Measurements from ENCODE around the gene GDPD1. TPM values are rescaled to one million over a fixed set of nuclear protein-coding genes. Genes with fewer than 3 reads are reported as not detected.
"Not testable (repeated sequence)": the region's sequence is repeated elsewhere in the genome, so short reads cannot be mapped to it uniquely, and the experiment has no call there.

The GDPD1 gene
- total RNA-seq, 1 donor from 2014 or later: 8.4 TPM

GRCh38 chr17:59304811-59305210, 84.5 kb downstream of the GDPD1 start:
- DNase-seq (ENCODE audit: extremely low spot score, unreplicated experiment): no peak
- no peaks in the 10 kb centered on the region for H3K4me1 Mint-ChIP-seq (ENCODE audit: unreplicated experiment)
- H3K27ac Mint-ChIP-seq: no peak overlapping the region
- no peaks in the 10 kb centered on the region for H3K9me3 Mint-ChIP-seq
- no peaks in the 10 kb centered on the region for H3K36me3 Mint-ChIP-seq
- TF ChIP-seq, protein P1, sequence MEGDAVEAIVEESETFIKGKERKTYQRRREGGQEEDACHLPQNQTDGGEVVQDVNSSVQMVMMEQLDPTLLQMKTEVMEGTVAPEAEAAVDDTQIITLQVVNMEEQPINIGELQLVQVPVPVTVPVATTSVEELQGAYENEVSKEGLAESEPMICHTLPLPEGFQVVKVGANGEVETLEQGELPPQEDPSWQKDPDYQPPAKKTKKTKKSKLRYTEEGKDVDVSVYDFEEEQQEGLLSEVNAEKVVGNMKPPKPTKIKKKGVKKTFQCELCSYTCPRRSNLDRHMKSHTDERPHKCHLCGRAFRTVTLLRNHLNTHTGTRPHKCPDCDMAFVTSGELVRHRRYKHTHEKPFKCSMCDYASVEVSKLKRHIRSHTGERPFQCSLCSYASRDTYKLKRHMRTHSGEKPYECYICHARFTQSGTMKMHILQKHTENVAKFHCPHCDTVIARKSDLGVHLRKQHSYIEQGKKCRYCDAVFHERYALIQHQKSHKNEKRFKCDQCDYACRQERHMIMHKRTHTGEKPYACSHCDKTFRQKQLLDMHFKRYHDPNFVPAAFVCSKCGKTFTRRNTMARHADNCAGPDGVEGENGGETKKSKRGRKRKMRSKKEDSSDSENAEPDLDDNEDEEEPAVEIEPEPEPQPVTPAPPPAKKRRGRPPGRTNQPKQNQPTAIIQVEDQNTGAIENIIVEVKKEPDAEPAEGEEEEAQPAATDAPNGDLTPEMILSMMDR (conservative IDR thresholded peaks at IDR 0.05): no peak
- no peak overlapping the region for H3K4me3 Mint-ChIP-seq
- no peaks in the 10 kb centered on the region for H3K27me3 Mint-ChIP-seq

GRCh38 chr17:59310263-59310920, 90.1 kb downstream of the GDPD1 start:
- no peak for DNase-seq (ENCODE audit: extremely low spot score, unreplicated experiment)
- Mint-ChIP-seq H3K9me3 (no peaks in the 10 kb centered on the region), H3K27ac (no peak overlapping the region), H3K4me1 (ENCODE audit: unreplicated experiment) (peaks cover 7% of the 10 kb centered on the region), H3K36me3 (no peaks in the 10 kb centered on the region), H3K27me3 (no peaks in the 10 kb centered on the region), H3K4me3 (no peak overlapping the region)
- TF ChIP-seq, protein P1 (conservative IDR thresholded peaks at IDR 0.05): no peak

DNA sequence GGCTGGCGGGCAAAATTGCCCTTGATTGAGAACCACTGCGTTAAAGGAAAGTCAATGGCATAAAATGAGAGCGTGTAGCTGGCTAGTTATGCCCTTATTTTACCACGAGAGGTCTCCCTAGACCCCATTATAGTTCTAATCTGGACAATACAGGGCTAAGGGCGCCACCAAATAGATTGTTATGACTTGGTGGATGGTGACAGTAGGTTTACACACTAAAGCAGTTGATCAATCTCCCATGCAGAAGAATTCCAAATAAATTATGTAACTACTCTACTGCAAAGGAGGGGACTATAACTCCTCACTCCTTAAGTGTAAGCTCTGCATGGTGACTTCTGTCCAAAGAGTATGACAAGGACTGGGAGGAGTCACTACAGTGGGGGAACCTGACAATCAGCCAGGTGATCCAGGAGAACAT, 90.7 kb downstream of the GDPD1 start:
- Mint-ChIP-seq H3K27me3 (no peaks in the 10 kb centered on the region), H3K4me1 (ENCODE audit: unreplicated experiment) (peaks cover 7% of the 10 kb centered on the region), H3K9me3 (no peaks in the 10 kb centered on the region), H3K36me3 (no peaks in the 10 kb centered on the region), H3K27ac (no peak overlapping the region), H3K4me3 (no peak overlapping the region)
- TF ChIP-seq, protein P1 (conservative IDR thresholded peaks at IDR 0.05): peak; percentile 93
- DNase-seq (ENCODE audit: extremely low spot score, unreplicated experiment): no peak

- not testable (repeated sequence) for H3K9me3 Mint-ChIP-seq; DNase-seq (ENCODE audit: extremely low spot score, unreplicated experiment); H3K4me3 Mint-ChIP-seq; H3K27ac Mint-ChIP-seq; H3K27me3 Mint-ChIP-seq; H3K36me3 Mint-ChIP-seq; H3K4me1 Mint-ChIP-seq (ENCODE audit: unreplicated experiment)
Observed at GRCh38 chr17:59311521-59311920, 91.2 kb downstream of the GDPD1 start.

DNA sequence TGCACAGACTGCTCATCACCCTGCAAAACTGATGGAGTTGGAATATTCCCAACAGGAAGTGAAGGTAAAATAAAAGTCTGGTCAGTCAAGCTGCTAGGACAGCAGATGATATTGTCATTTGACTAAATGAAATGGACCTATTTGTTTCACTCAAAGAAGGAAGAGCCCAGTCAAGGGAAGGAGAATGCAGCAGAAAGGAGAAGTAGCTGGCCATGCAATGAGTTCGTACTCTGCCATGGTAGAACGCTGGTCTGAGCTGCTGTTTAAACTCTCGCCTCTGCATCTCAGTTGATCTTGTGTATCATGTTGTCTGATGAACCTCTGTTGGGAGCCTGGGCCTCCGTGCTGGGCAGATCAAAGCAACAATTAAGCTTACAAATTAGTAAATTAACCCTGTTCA, 95.6 kb downstream of the GDPD1 start:
- DNase-seq (ENCODE audit: extremely low spot score, unreplicated experiment): no peak
- Mint-ChIP-seq H3K36me3 (no peaks in the 10 kb centered on the region), H3K27me3 (no peaks in the 10 kb centered on the region), H3K4me3 (no peak overlapping the region), H3K4me1 (ENCODE audit: unreplicated experiment) (peaks cover 5% of the 10 kb centered on the region), H3K9me3 (no peaks in the 10 kb centered on the region), H3K27ac (no peak overlapping the region)
- TF ChIP-seq, protein P1 (conservative IDR thresholded peaks at IDR 0.05): no peak

Other genes starting within 250 kb of the GDPD1 start
- gene TRIM37, start 113.6 kb upstream of the GDPD1 start, total RNA-seq (ENCODE audit: low replicate concordance): 16.4 and 25.1 TPM in 2 replicates
- gene SKA2, start 65.3 kb upstream of the GDPD1 start, total RNA-seq (ENCODE audit: low replicate concordance): 67.9 and 78.4 TPM in 2 replicates
- gene PRR11, start 64.8 kb upstream of the GDPD1 start, total RNA-seq (ENCODE audit: low replicate concordance): 17.2 and 43.9 TPM in 2 replicates
- 17.3 and 20.2 TPM in 2 replicates for gene SMG8, start 10.5 kb upstream of the GDPD1 start, total RNA-seq (ENCODE audit: low replicate concordance)
- gene YPEL2, start 111.1 kb downstream of the GDPD1 start, total RNA-seq (ENCODE audit: low replicate concordance): 11.0 and 14.7 TPM in 2 replicates

All from type B pancreatic cell (in vitro differentiated cells).